Body of pancreas (tissue), 4 donors: ENCODE data around the gene NELFB.

Source experiments
- POLR2A ChIP-seq, 3 donors: fragments of 450-650 bp; IDR thresholded peaks; one replicate each; pipeline ENCODE4 v1.6.1; 2016; ENCODE audit warnings: antibody characterized with exemption in 3 of 3, mild to moderate bottlenecking in 2 of 3
- TF ChIP-seq, protein P1 (sequence below), 7 experiments: fragments of 450-650 bp in 4 of 7; fragments of 200-600 bp in 3 of 7; sonication (generic) in 3 of 7; IDR thresholded peaks; one replicate each; pipeline ENCODE4 v1.5.1; 2016 to 2019; ENCODE audit warnings: antibody characterized with exemption in 7 of 7

DNA sequence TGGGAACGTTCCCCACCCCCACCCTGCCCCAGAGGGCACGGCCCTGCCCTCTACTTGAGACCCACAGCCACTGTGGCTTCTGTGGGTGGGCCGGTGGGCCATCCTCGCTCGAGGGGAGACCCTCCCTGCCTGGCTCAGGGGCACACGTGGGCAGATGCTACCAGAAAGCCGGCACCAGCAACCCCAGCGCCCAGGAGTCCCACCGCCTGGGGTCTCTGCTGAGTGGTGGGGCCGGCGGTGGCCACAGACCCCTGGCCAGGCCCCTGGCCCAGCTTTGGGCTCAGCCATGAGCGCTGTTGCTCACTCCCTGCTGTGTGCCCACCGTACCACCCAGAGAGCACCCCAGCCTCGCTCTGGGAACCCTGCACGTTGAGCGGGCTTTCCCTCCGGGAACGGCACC, 63.5 kb downstream of the NELFB start:
- TF ChIP-seq, protein P1, sequence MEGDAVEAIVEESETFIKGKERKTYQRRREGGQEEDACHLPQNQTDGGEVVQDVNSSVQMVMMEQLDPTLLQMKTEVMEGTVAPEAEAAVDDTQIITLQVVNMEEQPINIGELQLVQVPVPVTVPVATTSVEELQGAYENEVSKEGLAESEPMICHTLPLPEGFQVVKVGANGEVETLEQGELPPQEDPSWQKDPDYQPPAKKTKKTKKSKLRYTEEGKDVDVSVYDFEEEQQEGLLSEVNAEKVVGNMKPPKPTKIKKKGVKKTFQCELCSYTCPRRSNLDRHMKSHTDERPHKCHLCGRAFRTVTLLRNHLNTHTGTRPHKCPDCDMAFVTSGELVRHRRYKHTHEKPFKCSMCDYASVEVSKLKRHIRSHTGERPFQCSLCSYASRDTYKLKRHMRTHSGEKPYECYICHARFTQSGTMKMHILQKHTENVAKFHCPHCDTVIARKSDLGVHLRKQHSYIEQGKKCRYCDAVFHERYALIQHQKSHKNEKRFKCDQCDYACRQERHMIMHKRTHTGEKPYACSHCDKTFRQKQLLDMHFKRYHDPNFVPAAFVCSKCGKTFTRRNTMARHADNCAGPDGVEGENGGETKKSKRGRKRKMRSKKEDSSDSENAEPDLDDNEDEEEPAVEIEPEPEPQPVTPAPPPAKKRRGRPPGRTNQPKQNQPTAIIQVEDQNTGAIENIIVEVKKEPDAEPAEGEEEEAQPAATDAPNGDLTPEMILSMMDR (IDR thresholded peaks at IDR 0.05), result no peak
- TF ChIP-seq POLR2A (IDR thresholded peaks at IDR 0.05), result no peak
